NT2/D1 (cell line): Measurements from ENCODE around the gene ADORA2B.

ENCODE experiments used
- SUZ12 ChIP-seq: IDR thresholded peaks from 2 replicates; pipeline ENCODE4 v1.6.1; 2011; ENCODE audit not compliant: insufficient read length, insufficient read depth; ENCODE audit errors: extremely low read depth
- YY1 ChIP-seq: IDR thresholded peaks from 2 replicates; pipeline ENCODE4 v1.6.1; 2011; ENCODE audit not compliant: insufficient read length, insufficient read depth
- ZNF274 ChIP-seq: IDR thresholded peaks from 2 replicates; pipeline ENCODE4 v1.6.1; 2011; ENCODE audit warnings: mild to moderate bottlenecking, low read depth, low read length

- TF ChIP-seq YY1 (no peak), SUZ12 (no peak), ZNF274 (no peak)
These were observed 51.4 kb downstream of the ADORA2B start for GRCh38 chr17:15996322-15996721.
